Measurements from ENCODE around the gene OOSP1.

GRCh38 chr11:59981106-59981770 lies 43.0 kb downstream of the OOSP1 start:
- TF ChIP-seq CTCF (IDR thresholded peaks at IDR 0.05), result no peak
- TF ChIP-seq EZH2 (IDR thresholded peaks at IDR 0.05), result no peak

All from neural progenitor cell (in vitro differentiated cells).